Activated gamma-delta T cell treated with Interleukin-2 at 50 U/mL for 16 hours (primary cell): ENCODE data around the gene FCER2.
A peak's percentile ranks its signal among the peaks of the same experiment; 100 is the strongest.

Experiments
- DNase-seq: peaks from one replicate; pipeline ENCODE4 v3.0.0-alpha.2; 2020

Gene FCER2

GRCh38 chr19:7699417-7700401 is 2.2 kb downstream of the FCER2 start:
- DNase-seq = no peak

DNA sequence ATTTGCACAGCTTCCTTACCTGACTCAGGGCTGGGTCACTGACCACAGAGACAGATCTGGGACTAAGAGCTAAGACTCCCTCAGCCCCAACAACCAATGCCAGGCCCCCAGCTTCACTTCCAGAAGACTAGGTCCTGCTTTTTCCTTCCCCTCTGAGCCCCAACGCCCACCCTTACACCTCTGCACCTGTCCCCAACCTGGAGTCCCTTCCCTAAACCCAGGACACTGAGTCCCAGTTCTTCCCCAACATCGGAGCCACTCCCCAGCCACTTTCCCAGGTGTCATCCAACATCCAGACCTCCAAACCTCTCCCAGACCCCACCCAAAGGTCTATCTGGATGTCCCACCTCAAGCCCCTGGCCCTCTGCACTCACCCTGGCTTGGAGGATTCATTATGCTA is 2.9 kb downstream of the FCER2 start:
- DNase-seq = no peak

DNA sequence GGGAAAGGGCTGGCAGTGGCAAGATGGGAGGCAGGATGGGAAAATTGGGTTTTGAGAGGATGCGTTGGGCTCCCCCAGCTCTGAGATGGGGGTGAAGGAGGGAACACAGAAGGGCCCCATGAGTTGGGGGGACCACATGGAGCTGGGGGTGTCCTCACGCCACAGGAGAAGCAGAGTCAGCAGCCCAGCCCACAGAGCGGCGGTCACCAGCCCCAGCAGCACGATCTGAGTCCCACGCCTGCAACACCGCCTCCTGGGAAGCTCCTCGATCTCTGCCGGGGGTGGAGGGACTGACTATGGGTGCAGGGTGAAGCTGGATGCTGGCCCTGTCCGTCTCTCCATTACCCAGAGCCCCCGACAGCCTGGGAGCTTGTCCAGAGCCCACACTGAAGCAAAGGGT is 3.3 kb downstream of the FCER2 start:
- DNase-seq = no peak

DNA sequence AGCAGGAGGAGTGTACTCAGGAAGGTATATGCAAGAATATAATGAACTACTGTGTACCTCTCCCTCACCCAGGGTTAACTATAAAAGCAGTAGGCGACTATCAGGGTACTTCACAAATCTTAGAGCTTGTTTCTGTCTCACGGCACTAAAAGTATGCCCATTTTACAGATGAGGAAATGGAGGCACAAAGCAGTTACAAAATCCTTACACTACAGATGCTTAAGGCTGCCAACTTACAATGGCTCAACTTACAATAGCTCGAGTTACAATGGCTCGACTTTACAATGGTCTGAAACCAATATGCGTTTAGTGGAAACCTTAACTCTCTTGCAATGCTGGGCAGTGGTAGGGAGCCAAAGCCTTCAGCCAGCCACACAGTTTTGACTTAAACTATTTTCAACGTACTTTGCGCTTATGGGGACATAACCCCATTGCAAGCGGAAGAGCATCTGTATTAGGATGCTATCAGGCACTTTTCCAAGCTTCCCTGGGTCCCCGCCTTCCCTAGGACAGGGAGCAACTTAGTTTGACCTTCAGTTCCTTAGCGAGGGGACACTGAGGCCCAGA is 4.1 kb downstream of the FCER2 start:
- no peak for DNase-seq

- DNase-seq = no peak
Measured at GRCh38 chr19:7694499-7694898, 7.4 kb downstream of the FCER2 start.

DNA sequence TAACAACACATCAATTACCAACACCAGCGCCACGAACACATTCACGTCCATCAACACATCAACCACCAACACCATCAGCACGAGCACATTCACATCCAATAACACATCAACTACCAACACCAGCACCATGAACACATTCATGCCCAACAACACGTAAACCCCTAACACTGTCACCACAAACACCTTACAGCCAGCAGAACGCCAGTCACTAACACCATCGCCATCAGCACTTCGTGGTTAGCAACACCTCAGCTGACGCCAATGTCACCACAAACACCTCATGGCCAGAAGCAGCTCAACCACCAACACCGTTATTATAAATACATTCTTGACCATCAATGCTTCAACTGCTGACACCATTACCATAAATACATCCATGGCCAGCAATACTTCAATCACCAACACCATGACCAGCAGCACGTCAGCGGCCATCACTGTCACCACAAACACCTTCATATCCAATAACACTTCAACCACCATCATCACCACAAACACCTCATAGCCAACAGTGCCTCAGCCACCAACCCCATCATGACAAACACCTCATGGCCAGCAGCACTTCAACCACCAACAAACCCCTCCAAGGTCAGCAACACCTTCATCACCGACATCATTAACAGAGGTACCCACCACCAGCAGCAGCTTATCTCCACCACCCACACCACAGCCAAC is 9.4 kb downstream of the FCER2 start:
- no peak for DNase-seq

GRCh38 chr19:7691497-7691896 is 10.4 kb downstream of the FCER2 start:
- DNase-seq = peak; percentile 26

GRCh38 chr19:7690779-7691258 is 11.1 kb downstream of the FCER2 start:
- DNase-seq = peak; percentile 26

GRCh38 chr19:7689165-7689564 is 12.8 kb downstream of the FCER2 start:
- no peak for DNase-seq

DNA sequence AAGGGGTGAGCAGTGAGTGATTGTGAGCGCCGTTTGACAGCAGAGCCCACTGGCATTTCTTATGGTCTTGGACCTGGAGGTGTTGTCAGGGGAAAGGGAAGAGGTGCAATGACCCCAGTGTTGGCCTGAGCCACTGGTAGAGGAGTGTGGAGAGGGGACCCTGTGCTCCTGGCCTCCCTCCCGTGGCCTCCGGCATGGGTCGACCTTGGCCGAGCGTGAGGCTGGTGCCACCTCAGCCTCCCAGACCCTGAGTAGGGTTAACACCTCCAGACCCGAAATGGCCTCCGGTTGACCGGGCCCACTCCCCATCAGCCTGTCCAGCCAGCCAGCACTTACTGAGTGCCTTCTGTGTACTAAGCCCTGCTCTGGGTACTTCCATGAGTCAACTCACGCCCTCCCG is 14.8 kb downstream of the FCER2 start:
- no peak for DNase-seq

GRCh38 chr19:7685546-7686445 is 16.1 kb downstream of the FCER2 start:
- no peak for DNase-seq

GRCh38 chr19:7682175-7682855 is 19.6 kb downstream of the FCER2 start:
- no peak for DNase-seq

DNA sequence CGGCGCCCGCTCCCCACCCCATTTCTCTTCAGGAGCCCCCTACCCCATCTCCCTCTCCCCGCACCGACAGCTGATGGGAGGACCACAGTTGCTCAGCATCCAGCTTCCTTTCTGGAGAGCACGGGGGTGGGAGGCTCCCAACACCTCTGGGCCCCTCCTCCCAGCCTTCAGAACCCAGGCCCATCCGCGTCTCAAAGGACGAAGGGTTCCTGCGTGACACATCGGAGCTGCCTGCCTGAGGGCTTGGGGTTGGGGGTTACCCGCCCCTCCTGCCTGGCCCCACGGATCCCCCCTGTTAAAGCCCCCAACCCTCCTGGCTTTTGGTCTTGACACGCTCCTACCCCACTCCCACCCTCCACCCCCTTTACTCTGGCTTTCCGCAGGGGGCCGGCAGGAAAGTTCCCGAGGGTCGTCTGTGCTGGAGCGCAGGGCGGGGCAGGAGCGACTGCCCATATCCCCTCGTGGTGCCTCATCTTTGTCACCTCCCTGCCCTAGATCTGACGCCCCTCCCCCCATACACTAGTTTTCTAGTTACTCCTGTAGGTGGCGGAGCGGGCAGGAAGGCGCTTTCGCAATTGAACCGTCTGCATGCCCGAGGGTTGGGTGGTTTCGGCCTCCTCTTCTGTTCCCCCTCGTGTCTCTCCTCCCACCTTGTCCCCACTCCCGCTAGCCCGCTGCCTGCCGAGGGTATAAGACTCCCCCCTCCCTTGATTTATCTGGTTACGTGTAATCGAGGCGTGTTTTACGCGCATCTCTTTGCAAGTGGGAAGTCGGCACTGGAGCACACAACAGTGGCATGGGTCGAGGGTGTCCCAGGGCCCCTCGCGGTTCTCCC is 20.4 kb downstream of the FCER2 start:
- peak; percentile 80 for DNase-seq

DNA sequence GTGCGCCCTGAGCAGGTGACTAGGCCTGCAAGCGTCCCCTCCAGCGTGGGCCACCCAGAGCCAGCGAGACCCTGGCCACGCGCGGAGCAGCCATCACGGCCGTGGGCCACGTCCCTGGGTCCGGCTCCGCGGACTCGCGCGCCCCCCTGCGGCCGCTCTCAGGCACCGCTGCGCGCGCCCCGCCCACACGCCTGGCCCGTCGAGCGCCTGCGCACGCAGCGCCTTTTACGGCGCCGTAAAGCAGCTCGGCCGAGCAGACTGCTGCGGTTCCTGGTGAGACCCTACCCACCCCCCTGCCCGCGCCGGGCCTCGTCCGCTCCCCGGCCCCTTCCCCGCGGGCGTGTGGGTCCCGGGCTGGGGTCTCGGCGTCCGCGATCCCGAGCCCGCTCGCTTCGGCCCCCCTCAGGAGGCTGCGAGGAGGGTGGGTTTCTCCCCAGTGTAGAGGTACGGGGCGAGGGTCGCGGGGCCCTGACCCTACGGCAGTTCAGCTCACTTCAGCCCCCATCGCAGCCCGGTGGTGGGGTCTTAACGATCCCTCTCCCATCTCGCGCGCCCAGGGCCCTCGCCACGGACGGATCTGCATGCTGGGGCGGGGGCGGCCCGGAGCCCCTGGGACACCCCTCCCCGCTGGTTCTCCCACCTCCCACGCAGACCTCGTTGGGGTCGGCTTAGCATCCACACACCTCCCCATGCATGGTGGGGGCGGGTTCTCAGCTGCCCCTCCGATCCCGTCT is 21.2 kb downstream of the FCER2 start, which contains the start of gene TRAPPC5:
Gene TRAPPC5 (plus strand): TSS at position 228 of the 734 bp plus-strand sequence. CDS start 1,421 bp downstream, outside the sequence.
- DNase-seq = peak; percentile 82

DNA sequence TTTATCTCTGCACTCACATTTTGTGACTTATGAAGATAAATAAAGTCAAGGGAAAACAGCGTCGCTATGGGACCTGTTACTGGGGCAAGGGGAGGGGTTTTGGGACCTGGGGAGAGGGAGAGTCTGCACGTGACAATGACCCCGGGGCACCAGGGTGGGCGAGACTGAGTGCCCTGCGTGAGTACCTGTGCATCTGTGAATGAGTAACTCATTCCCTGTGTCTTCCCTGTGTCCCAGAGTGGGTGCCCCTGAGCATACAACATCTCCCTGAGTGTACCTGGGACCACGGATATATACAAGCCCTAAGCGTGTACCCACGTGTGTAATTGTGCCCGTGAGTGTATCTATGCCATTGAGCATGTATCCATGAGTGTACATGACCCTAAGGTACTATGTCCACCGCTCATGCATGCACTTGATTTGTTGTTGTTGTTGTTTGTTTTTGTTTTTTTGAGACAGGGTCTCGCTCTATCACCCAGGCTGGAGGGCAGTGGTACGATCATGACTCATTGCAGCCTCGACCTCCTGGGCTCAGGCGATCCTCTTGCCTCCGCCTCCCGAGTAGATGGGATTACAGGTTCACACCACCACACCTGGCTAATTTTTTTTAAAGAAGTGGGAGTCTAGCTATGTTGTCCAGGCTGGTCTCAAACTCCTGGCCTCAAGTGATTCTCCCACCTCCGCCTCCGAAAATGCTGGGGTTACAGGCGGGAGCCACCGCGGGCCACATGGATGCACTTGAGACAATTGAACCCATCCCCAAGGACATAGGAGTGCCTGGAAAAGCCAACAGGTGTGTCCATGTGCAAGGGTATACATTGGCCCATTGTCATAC is 21.9 kb downstream of the FCER2 start:
- DNase-seq = no peak

DNA sequence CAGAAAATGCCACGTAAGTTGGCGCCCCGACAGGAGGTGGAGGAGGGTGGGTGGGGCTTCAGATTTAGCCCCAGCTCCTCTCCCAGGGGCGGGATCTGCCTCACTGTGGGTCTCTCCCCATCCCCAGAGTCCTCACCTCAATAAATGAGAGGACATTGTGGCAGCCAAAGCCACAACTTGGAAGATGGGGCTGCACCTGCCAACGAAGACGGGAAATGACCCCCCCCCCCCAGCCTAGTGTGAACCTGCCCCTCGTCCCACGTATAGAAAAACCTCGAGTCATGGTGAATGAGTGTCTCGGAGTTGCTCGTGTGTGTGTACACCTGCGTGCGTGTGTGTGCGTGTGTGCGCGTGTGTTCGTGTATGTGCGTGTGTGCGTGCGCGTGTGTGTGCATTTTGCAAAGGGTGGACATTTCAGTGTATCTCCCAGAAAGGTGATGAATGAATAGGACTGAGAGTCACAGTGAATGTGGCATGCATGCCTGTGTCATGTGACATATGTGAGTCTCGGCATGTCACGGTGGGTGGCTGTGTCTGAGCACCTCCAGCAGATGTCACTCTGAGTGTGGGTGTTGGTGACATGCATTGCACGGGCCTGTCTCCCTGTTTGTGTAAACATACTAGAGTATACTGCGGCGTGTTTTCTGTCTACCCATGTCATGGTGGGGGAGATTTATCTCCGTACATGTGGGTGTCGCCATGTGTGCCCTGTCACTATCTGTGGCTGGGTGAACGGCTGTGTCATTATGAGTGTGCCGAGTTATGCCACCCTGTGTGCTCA is 22.8 kb downstream of the FCER2 start:
- DNase-seq = peak; percentile 47

DNA sequence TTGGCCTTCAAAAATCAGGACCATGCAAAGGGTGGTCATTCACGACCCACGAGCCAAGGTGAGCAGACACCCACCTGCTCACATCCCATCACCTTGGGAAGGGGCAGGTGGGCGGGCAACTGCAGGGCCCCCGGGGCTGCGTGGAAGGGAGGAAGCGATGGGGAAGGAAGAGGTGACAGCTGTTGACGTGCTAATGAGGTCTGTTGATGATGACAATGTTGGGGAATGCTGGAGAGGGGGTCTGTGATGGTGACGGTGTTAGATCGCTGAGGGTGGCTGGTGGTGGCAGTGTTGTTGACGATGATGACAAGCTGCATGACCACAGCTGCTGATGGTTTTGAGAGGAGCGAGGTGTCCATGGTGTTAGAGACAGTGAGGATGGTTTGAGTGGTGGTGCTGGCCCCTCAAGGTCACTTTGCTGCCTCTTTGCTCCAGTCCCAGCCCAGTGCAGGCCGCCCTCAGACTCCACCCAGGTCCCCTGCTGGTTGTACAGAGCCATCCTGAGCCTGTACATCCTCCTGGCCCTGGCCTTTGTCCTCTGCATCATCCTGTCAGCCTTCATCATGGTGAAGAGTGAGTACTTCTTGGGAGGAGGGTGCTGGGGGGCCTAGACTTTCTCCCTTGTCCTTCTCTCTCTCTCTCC is 24.1 kb downstream of the FCER2 start:
- no peak for DNase-seq

GRCh38 chr19:7676854-7677253 is 25.1 kb downstream of the FCER2 start, which contains the start of gene MCEMP1:
MCEMP1 (plus strand) TSS chr19:7677090; CDS start chr19:7677121, 31 bp downstream.
- DNase-seq = no peak
